ENCODE data around the gene SIGLEC15.

DNA sequence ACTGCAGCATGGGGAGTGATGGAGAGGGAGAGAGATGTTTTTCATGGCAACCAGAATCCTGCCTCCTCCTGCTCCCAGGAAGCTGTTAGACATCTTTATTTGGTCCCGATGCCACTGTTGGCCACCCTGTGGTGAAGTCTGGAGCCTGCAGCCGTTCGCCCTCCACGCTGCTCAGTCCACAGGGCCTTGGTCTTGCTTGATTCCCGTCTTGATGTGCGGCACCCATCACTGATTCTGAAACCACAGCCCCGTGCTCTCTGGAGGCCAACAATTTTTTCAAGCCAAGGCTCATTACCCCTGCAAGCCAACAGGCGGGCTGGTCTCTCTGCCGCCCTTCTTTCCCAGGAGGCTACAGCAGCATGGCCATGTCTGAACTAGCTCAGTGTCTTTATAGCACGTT is 24.5 kb downstream of the SIGLEC15 start:
- TF ChIP-seq, protein P1, sequence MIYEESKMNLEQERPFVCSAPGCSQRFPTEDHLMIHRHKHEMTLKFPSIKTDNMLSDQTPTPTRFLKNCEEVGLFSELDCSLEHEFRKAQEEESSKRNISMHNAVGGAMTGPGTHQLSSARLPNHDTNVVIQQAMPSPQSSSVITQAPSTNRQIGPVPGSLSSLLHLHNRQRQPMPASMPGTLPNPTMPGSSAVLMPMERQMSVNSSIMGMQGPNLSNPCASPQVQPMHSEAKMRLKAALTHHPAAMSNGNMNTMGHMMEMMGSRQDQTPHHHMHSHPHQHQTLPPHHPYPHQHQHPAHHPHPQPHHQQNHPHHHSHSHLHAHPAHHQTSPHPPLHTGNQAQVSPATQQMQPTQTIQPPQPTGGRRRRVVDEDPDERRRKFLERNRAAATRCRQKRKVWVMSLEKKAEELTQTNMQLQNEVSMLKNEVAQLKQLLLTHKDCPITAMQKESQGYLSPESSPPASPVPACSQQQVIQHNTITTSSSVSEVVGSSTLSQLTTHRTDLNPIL (CRISPR knock-in tag; IDR thresholded peaks at IDR 0.05; ENCODE audit: low read depth), result no peak
- TF ChIP-seq, protein P2, sequence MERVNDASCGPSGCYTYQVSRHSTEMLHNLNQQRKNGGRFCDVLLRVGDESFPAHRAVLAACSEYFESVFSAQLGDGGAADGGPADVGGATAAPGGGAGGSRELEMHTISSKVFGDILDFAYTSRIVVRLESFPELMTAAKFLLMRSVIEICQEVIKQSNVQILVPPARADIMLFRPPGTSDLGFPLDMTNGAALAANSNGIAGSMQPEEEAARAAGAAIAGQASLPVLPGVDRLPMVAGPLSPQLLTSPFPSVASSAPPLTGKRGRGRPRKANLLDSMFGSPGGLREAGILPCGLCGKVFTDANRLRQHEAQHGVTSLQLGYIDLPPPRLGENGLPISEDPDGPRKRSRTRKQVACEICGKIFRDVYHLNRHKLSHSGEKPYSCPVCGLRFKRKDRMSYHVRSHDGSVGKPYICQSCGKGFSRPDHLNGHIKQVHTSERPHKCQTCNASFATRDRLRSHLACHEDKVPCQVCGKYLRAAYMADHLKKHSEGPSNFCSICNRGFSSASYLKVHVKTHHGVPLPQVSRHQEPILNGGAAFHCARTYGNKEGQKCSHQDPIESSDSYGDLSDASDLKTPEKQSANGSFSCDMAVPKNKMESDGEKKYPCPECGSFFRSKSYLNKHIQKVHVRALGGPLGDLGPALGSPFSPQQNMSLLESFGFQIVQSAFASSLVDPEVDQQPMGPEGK (CRISPR knock-in tag; IDR thresholded peaks at IDR 0.05; ENCODE audit: borderline replicate concordance), result no peak
- TF ChIP-seq, protein P3, sequence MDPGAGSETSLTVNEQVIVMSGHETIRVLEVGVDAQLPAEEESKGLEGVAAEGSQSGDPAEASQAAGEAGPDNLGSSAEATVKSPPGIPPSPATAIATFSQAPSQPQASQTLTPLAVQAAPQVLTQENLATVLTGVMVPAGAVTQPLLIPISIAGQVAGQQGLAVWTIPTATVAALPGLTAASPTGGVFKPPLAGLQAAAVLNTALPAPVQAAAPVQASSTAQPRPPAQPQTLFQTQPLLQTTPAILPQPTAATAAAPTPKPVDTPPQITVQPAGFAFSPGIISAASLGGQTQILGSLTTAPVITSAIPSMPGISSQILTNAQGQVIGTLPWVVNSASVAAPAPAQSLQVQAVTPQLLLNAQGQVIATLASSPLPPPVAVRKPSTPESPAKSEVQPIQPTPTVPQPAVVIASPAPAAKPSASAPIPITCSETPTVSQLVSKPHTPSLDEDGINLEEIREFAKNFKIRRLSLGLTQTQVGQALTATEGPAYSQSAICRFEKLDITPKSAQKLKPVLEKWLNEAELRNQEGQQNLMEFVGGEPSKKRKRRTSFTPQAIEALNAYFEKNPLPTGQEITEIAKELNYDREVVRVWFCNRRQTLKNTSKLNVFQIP (CRISPR knock-in tag; IDR thresholded peaks at IDR 0.05; ENCODE audit: borderline replicate concordance, low read depth), result no peak
- TF ChIP-seq SNAI2 (CRISPR knock-in tag; IDR thresholded peaks at IDR 0.05) (no peak), TCF4 (CRISPR knock-in tag; IDR thresholded peaks at IDR 0.05; ENCODE audit: borderline replicate concordance) (no peak), ISL1 (CRISPR knock-in tag; IDR thresholded peaks at IDR 0.05) (no peak)
